ENCODE data around the gene WDR27.

The WDR27 gene

GRCh38 chr6:169427856-169428255, 274.0 kb downstream of the WDR27 start:
- no peaks in the 10 kb centered on the region for H3K9me2 ChIP-seq (ENCODE audit: low read depth, low read length)
- no peak overlapping the region for H3K4me2 ChIP-seq (ENCODE audit: low read length)
- H2AFZ ChIP-seq (ENCODE audit: low read length): no peak overlapping the region
- peaks cover 17% of the 10 kb centered on the region; the same call in 1 of the 2 replicates for H3K9me3 ChIP-seq (ENCODE audit: low read length)
- no peaks in the 10 kb centered on the region for H3F3A ChIP-seq (ENCODE audit: insufficient read depth, low read length)
- no peak overlapping the region for H3K4me3 ChIP-seq (ENCODE audit: low read depth, low read length, poor library complexity, severe bottlenecking)
- H3K27me3 ChIP-seq (ENCODE audit: insufficient read depth, low read length): no peaks in the 10 kb centered on the region
- no peaks in the 10 kb centered on the region for H3K36me3 ChIP-seq (ENCODE audit: insufficient read depth, low read length)
- no peaks in the 10 kb centered on the region for H4K20me1 ChIP-seq (ENCODE audit: insufficient read depth, low read length)
- TF ChIP-seq EZH2 (IDR thresholded peaks at IDR 0.05; ENCODE audit: borderline replicate concordance, low read length) (no peak), CTCF (IDR thresholded peaks at IDR 0.05; ENCODE audit: low read length) (no peak)
- H3K9ac ChIP-seq (ENCODE audit: low read length): no peak overlapping the region
- no peaks in the 10 kb centered on the region for H3K79me2 ChIP-seq (ENCODE audit: insufficient read depth, low read length)
- H3K4me1 ChIP-seq (ENCODE audit: insufficient read depth, low read length, severe bottlenecking): no peaks in the 10 kb centered on the region
- H3K27ac ChIP-seq (ENCODE audit: low read depth, low read length, poor library complexity, severe bottlenecking): no peak overlapping the region

GRCh38 chr6:169426611-169427010, 275.2 kb downstream of the WDR27 start:
- no peaks in the 10 kb centered on the region for H4K20me1 ChIP-seq (ENCODE audit: insufficient read depth, low read length)
- H3K27ac ChIP-seq (ENCODE audit: low read depth, low read length, poor library complexity, severe bottlenecking): no peak overlapping the region

GRCh38 chr6:169425628-169426370, 276.0 kb downstream of the WDR27 start:
- no peaks in the 10 kb centered on the region for H3K27me3 ChIP-seq (ENCODE audit: insufficient read depth, low read length)
- H3K4me2 ChIP-seq (ENCODE audit: low read length): no peak overlapping the region
- H3K36me3 ChIP-seq (ENCODE audit: insufficient read depth, low read length): no peaks in the 10 kb centered on the region
- H3K9me2 ChIP-seq (ENCODE audit: low read depth, low read length): no peaks in the 10 kb centered on the region
- H3K4me3 ChIP-seq (ENCODE audit: low read depth, low read length, poor library complexity, severe bottlenecking): no peak overlapping the region
- H3K9me3 ChIP-seq (ENCODE audit: low read length): peaks cover 4% of the 10 kb centered on the region; the same call in 1 of the 2 replicates
- no peak overlapping the region for H2AFZ ChIP-seq (ENCODE audit: low read length)
- H4K20me1 ChIP-seq (ENCODE audit: insufficient read depth, low read length): no peaks in the 10 kb centered on the region
- no peak for TF ChIP-seq CTCF (IDR thresholded peaks at IDR 0.05; ENCODE audit: low read length)
- TF ChIP-seq EZH2 (IDR thresholded peaks at IDR 0.05; ENCODE audit: borderline replicate concordance, low read length): no peak
- no peaks in the 10 kb centered on the region for H3K4me1 ChIP-seq (ENCODE audit: insufficient read depth, low read length, severe bottlenecking)
- H3K27ac ChIP-seq (ENCODE audit: low read depth, low read length, poor library complexity, severe bottlenecking): no peak overlapping the region
- H3K79me2 ChIP-seq (ENCODE audit: insufficient read depth, low read length): no peaks in the 10 kb centered on the region
- H3K9ac ChIP-seq (ENCODE audit: low read length): no peak overlapping the region
- no peaks in the 10 kb centered on the region for H3F3A ChIP-seq (ENCODE audit: insufficient read depth, low read length)

More at GRCh38 chr6:169426611-169427010, 275.2 kb downstream of the WDR27 start:
- H3K27me3 ChIP-seq (ENCODE audit: insufficient read depth, low read length): no peaks in the 10 kb centered on the region
- no peaks in the 10 kb centered on the region for H3F3A ChIP-seq (ENCODE audit: insufficient read depth, low read length)
- peaks cover 12% of the 10 kb centered on the region; the same call in 1 of the 2 replicates for H3K9me3 ChIP-seq (ENCODE audit: low read length)
- no peaks in the 10 kb centered on the region for H3K36me3 ChIP-seq (ENCODE audit: insufficient read depth, low read length)
- H3K79me2 ChIP-seq (ENCODE audit: insufficient read depth, low read length): no peaks in the 10 kb centered on the region
- no peaks in the 10 kb centered on the region for H3K4me1 ChIP-seq (ENCODE audit: insufficient read depth, low read length, severe bottlenecking)
- H3K4me3 ChIP-seq (ENCODE audit: low read depth, low read length, poor library complexity, severe bottlenecking): no peak overlapping the region
- TF ChIP-seq CTCF (IDR thresholded peaks at IDR 0.05; ENCODE audit: low read length) (no peak), EZH2 (IDR thresholded peaks at IDR 0.05; ENCODE audit: borderline replicate concordance, low read length) (no peak)
- H3K9ac ChIP-seq (ENCODE audit: low read length): no peak overlapping the region
- no peak overlapping the region for H2AFZ ChIP-seq (ENCODE audit: low read length)
- H3K9me2 ChIP-seq (ENCODE audit: low read depth, low read length): no peaks in the 10 kb centered on the region
- H3K4me2 ChIP-seq (ENCODE audit: low read length): no peak overlapping the region
